ENCODE measurements around the gene WIPF2. TPM values are rescaled to one million over a fixed set of nuclear protein-coding genes. Genes with fewer than 3 reads are reported as not detected.

WIPF2 gene
- total and polyA plus RNA-seq, 4 experiments from 2014 or later, result 5.2 to 34.7 (median 24.0) TPM

DNA sequence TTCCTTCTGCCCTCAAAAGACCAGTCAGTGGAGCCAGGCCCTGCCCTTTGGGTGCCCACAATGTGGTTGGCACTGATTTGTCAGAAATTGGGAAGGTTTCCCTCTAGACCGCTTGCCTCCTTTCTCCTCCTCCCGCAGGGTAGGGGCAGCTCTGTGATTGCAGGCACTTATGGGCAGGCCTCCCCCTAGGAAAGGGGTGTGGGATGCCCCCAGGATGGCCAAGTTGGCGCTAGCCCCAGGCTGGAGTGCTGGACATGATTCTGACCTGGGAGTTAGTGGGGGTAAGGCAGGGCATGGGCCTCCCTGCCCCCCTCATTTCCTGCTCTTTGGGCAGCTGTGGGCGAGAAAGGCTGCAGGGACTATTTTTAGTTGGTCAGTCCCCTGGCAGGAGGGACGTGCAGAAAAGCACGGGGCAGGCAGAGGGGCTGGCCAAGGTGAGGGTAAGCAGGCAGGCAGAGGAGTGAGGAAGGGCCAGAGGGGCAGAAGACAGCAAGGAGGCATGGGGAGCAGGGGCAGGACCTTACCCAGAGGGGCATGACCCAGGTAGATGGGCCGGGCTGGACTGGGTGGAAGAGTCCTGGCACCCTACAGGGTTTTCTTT is 93.1 kb downstream of the WIPF2 start:
- Mint-ChIP-seq H3K36me3 (no peaks in the 10 kb centered on the region), H3K9me3 (no peaks in the 10 kb centered on the region), H3K4me3 (no peak overlapping the region), H3K27me3 (no peaks in the 10 kb centered on the region), H3K27ac (peak overlapping the region in 2 of 7 donors; percentile 46 to 48), H3K4me1 (peaks cover 21 to 72% (median 49%) of the 10 kb centered on the region in 4 donors)
- H3K4me1 ChIP-seq (ENCODE audit: insufficient read depth, low read length), result peaks cover 84% of the 10 kb centered on the region
- intact Hi-C loops (cut with micrococcal nuclease), result no loop called here
- no peak overlapping the region for H3K27ac ChIP-seq (ENCODE audit: low read depth, low read length)
- DNase-seq, result no peak
- H3K9me3 ChIP-seq (ENCODE audit: control insufficient read depth in 1 of 2, low read length in 2 of 2), result no peaks in the 10 kb centered on the region
- POLR2A ChIA-PET (ENCODE audit: partially characterized antibody), result interaction anchor here (1.2 to 37.1 kb wide), 3 partner anchors 9 to 32 kb away, joined by 3 to 1054 read pairs (median 367); no protein-coding TSS in a partner anchor
- H3K36me3 ChIP-seq (ENCODE audit: insufficient read depth, low read length), result no peaks in the 10 kb centered on the region
- H3K27me3 ChIP-seq (ENCODE audit: insufficient read depth, low read length), result no peaks in the 10 kb centered on the region
- CTCF ChIA-PET (ENCODE audit: partially characterized antibody), result interaction anchor here (1.1 to 18.1 kb wide), 4 partner anchors 9 to 128 kb away, joined by 3 to 573 read pairs (median 7); no protein-coding TSS in a partner anchor
- no peak overlapping the region for H3K4me3 ChIP-seq (ENCODE audit: low read length in 2 of 2)

DNA sequence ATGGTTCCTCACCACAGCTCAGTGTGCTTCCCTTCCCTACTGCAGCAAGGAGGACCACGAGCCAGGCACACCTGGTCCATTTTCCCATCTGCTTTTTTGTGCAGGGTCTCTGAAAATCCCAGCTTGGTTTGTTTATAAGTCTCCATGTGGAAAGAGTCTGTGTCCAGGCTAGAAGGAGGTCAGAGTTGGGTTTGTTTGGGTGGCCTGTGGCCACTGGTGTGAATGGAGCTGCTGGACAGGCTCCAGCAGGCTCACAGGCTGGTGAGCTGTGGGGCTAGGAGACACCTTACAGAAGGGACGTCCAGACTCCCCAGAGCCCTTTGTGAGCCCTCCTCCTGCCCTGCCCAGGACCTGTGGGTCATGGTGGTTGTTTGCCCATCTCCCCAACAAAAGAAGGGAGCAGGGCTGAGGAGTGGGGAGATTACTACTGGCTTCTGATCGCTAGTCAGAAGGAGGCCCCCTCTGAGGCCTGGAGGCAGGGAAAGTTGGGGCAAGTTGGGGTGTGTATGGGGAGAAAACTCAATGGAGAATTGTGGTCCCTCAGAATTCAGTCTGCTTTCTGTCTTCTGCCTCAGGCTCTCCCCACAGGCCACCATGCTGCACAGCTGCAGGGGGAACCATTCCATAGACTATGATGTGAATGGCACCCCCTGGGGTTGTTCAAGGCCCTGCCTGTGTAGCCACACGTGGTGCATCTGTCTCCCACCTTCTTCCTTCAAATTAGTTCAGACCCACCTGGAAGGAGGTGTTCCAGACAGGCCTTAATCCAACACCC is 94.0 kb downstream of the WIPF2 start:
- H3K9me3 Mint-ChIP-seq, result no peaks in the 10 kb centered on the region
- H3K36me3 ChIP-seq (ENCODE audit: insufficient read depth, low read length), result no peaks in the 10 kb centered on the region
- no peaks in the 10 kb centered on the region for H3K36me3 Mint-ChIP-seq
- H3K27ac Mint-ChIP-seq, result peak overlapping the region in 1 of 7 donors; percentile 5
- H3K27me3 ChIP-seq (ENCODE audit: insufficient read depth, low read length), result no peaks in the 10 kb centered on the region
- H3K27ac ChIP-seq (ENCODE audit: low read depth, low read length), result no peak overlapping the region
- no peak overlapping the region for H3K4me3 ChIP-seq (ENCODE audit: low read length in 2 of 2)
- peaks cover 82% of the 10 kb centered on the region for H3K4me1 ChIP-seq (ENCODE audit: insufficient read depth, low read length)
- intact Hi-C loops (cut with micrococcal nuclease), result no loop called here
- ChIA-PET POLR2A (ENCODE audit: partially characterized antibody) (interaction anchor here (19.4 to 37.1 kb wide), 2 partner anchors 9 to 31 kb away, joined by 367 to 1054 read pairs; no protein-coding TSS in a partner anchor), CTCF (ENCODE audit: partially characterized antibody) (interaction anchor here (1.1 to 18.1 kb wide), 4 partner anchors 10 to 127 kb away, joined by 3 to 573 read pairs (median 7); no protein-coding TSS in a partner anchor)
- no peaks in the 10 kb centered on the region for H3K27me3 Mint-ChIP-seq
- DNase-seq, result no peak
- peaks cover 26 to 80% (median 56%) of the 10 kb centered on the region in 4 donors for H3K4me1 Mint-ChIP-seq
- H3K9me3 ChIP-seq (ENCODE audit: control insufficient read depth in 1 of 2, low read length in 2 of 2), result no peaks in the 10 kb centered on the region
- no peak overlapping the region for H3K4me3 Mint-ChIP-seq

DNA sequence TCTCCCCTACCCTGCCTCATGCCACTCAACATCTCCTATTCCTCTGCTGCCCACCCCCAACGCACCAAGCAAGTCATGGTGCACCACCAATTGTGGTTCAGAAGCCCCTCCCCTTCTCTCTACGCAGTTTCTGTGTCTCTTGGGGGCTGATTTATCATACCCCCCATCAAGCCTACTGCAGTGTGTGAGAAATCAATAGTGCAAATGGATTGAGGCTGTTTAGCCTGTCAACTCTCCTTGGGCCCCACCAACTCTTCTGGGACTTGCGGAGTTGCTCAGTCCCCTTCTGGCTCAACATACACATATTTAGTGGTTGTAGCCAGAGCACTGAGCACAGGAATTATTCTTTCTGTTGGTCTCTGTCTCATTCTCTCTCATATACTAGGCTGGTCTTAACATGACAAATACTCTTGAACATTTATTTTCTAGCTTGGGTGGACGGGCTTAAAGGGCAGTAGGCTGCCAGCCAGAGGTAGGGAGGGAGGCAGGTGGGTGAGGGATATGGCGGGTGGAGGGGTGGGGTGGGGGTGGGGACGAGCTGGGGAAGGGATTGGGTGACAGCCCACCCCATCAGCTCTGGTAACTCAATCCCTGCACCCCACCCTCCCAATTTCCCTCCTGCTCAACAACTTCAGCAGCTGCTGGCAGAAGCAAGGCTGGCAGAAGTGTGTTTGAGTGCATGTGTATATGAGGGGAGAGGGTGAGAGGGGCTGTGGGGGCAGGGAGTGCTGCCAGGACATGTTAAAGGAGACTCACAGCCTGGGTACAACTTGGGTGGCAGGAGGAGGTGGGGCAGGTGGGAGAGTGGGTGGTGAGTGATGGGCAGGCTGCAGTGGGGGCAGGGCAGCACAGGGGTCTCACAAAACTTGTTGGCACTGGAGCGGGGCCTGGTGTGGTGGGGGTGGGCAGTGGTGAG is 94.8 kb downstream of the WIPF2 start:
- Mint-ChIP-seq H3K4me1 (peaks cover 28 to 87% (median 56%) of the 10 kb centered on the region in 4 donors), H3K27me3 (no peaks in the 10 kb centered on the region), H3K36me3 (peaks cover 0 to 5% of the 10 kb centered on the region in 2 donors), H3K27ac (peak overlapping the region in 6 of 7 donors; percentile 5 to 93 (median 70)), H3K4me3 (no peak overlapping the region), H3K9me3 (no peaks in the 10 kb centered on the region)
- no peak for DNase-seq
- no peaks in the 10 kb centered on the region for H3K9me3 ChIP-seq (ENCODE audit: control insufficient read depth in 1 of 2, low read length in 2 of 2)
- H3K27me3 ChIP-seq (ENCODE audit: insufficient read depth, low read length), result no peaks in the 10 kb centered on the region
- POLR2A ChIA-PET (ENCODE audit: partially characterized antibody), result interaction anchor here (1.1 to 37.1 kb wide), 4 partner anchors 8 to 220 kb away, joined by 3 to 1054 read pairs (median 186); no protein-coding TSS in a partner anchor
- CTCF ChIA-PET (ENCODE audit: partially characterized antibody), result interaction anchor here (1.9 to 18.7 kb wide), 5 partner anchors 7 to 40 kb away, joined by 6 to 252 read pairs (median 42); partner anchors contain the start of gene RARA
- H3K36me3 ChIP-seq (ENCODE audit: insufficient read depth, low read length), result no peaks in the 10 kb centered on the region
- no peak overlapping the region for H3K4me3 ChIP-seq (ENCODE audit: low read length in 2 of 2)
- intact Hi-C loops (cut with micrococcal nuclease), result no loop called here
- peaks cover 75% of the 10 kb centered on the region for H3K4me1 ChIP-seq (ENCODE audit: insufficient read depth, low read length)
- no peak overlapping the region for H3K27ac ChIP-seq (ENCODE audit: low read depth, low read length)

DNA sequence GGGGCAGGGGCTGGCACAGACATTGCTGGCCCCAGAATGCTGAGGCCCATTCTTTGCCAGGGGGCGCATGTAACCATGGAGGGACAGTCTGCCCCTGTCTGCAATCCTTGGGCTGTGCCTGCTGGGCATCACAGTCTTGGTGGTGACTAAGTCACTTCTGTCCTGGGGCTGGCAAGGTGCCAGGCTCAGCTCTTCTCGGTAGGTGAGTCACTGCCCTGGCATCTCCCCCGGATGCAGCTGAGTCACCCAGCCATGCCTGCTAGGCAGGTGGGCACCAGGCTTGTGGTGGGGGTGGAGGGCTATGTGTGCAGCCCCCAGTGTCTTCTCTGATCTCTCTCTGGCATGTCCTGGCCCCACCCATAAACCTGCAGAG is 95.5 kb downstream of the WIPF2 start:
- peaks cover 75% of the 10 kb centered on the region for H3K4me1 ChIP-seq (ENCODE audit: insufficient read depth, low read length)
- intact Hi-C loops (cut with micrococcal nuclease), result no loop called here
- Mint-ChIP-seq H3K27me3 (no peaks in the 10 kb centered on the region), H3K9me3 (no peaks in the 10 kb centered on the region), H3K27ac (peak overlapping the region in 6 of 7 donors; percentile 16 to 93 (median 80)), H3K4me3 (peak overlapping the region in 5 of 8 donors; percentile 1 to 70 (median 51)), H3K4me1 (peaks cover 31 to 93% (median 55%) of the 10 kb centered on the region in 4 donors), H3K36me3 (peaks cover 0 to 11% of the 10 kb centered on the region in 2 donors)
- H3K4me3 ChIP-seq (ENCODE audit: low read length in 2 of 2), result no peak overlapping the region
- H3K9me3 ChIP-seq (ENCODE audit: control insufficient read depth in 1 of 2, low read length in 2 of 2), result no peaks in the 10 kb centered on the region
- DNase-seq, result peak; percentile 43 to 96 (median 69)
- POLR2A ChIA-PET (ENCODE audit: partially characterized antibody), result interaction anchor here (1.0 to 37.1 kb wide), 5 partner anchors 8 to 287 kb away, joined by 3 to 1054 read pairs (median 6); no protein-coding TSS in a partner anchor
- H3K27me3 ChIP-seq (ENCODE audit: insufficient read depth, low read length), result no peaks in the 10 kb centered on the region
- no peak overlapping the region for H3K27ac ChIP-seq (ENCODE audit: low read depth, low read length)
- CTCF ChIA-PET (ENCODE audit: partially characterized antibody), result interaction anchor here (1.3 to 18.7 kb wide), 5 partner anchors 8 to 39 kb away, joined by 3 to 252 read pairs (median 42); partner anchors contain the start of gene RARA
- H3K36me3 ChIP-seq (ENCODE audit: insufficient read depth, low read length), result no peaks in the 10 kb centered on the region

DNA sequence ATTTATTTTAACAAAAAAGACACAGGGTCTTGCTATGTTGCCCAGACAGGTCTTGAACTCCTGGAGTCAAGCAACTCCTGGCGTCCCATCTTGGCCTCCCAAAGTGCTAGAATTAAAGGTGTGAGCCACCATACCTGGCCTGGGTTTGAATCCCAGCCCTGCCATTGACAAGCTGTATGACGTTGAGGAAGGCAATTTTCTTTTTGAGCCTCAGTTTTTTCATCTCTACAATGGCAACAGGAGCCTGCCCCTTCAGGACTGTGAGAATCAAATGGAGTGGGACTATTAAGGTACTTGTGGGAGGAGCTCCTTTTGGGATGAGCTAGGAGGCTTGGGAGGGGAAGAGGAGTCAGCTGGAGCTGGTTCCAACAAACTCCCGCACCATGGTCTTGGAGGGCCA is 96.1 kb downstream of the WIPF2 start:
- H3K4me3 Mint-ChIP-seq, result no peak overlapping the region
- H3K9me3 Mint-ChIP-seq, result no peaks in the 10 kb centered on the region
- peaks cover 0 to 17% of the 10 kb centered on the region in 2 donors for H3K36me3 Mint-ChIP-seq
- ChIA-PET POLR2A (ENCODE audit: partially characterized antibody) (interaction anchor here (1.0 to 37.1 kb wide), 5 partner anchors 4 to 287 kb away, joined by 3 to 1054 read pairs (median 367); partner anchors contain the start of gene RARA), CTCF (ENCODE audit: partially characterized antibody) (interaction anchor here (0.6 to 18.7 kb wide), 7 partner anchors 9 to 1453 kb away, joined by 3 to 252 read pairs (median 8); partner anchors contain the start of gene RARA)
- Histone ChIP-seq H3K9me3 (ENCODE audit: control insufficient read depth in 1 of 2, low read length in 2 of 2) (no peaks in the 10 kb centered on the region), H3K4me1 (ENCODE audit: insufficient read depth, low read length) (peaks cover 75% of the 10 kb centered on the region), H3K27me3 (ENCODE audit: insufficient read depth, low read length) (no peaks in the 10 kb centered on the region), H3K36me3 (ENCODE audit: insufficient read depth, low read length) (no peaks in the 10 kb centered on the region), H3K27ac (ENCODE audit: low read depth, low read length) (no peak overlapping the region), H3K4me3 (ENCODE audit: low read length in 2 of 2) (no peak overlapping the region)
- DNase-seq, result no peak
- intact Hi-C loops (cut with micrococcal nuclease), result no loop called here
- peaks cover 35 to 93% (median 57%) of the 10 kb centered on the region in 4 donors for H3K4me1 Mint-ChIP-seq
- peak overlapping the region in 4 of 7 donors; percentile 15 to 74 (median 46) for H3K27ac Mint-ChIP-seq
- no peaks in the 10 kb centered on the region for H3K27me3 Mint-ChIP-seq

DNA sequence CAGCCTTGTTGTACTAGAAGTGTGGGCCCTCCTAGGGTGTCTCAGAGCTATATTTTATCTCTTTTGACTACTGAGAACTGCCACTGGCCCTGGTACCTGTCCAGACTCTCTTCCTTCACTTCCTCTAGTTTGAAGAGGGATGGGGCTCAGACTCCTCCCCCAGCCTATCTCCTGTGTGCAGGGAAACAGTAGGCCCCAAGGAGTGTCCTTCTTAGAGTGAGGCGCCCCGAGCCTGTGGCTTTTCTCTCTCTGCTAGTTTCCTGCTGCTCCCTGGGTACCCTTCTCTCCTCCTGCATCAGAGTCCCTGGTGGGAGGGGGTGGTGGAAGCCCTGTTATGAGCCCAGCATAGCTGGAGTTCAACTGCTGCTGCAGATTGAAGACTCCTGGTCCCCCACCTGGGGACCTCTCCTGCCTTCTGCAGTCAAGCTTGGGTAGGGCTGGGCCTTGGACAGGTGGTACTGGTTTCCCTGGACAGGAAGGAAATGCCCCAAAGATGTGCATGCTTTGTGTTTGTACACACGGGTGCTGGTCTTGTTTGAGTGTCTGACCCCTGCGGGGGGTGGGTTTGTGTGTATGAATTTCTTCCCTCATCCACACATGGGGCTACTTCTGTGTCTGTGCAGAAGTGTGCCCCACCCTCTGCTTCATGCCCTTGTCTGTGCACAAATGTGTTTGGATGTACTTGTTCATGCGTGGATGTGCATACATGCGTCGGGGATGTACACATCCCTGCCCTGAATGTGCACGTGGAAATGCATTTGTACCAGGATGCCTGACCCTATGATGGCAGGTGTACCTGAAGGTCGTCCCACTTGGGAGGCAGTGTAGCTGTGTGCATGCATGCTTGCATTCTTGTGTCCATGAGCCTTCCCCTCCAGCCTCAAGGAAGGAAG is 96.8 kb downstream of the WIPF2 start:
- POLR2A ChIA-PET (ENCODE audit: partially characterized antibody), result interaction anchor here (1.0 to 37.1 kb wide), 5 partner anchors 5 to 286 kb away, joined by 3 to 1054 read pairs (median 367); partner anchors contain the start of gene RARA
- H3K27me3 Mint-ChIP-seq, result no peaks in the 10 kb centered on the region
- no peaks in the 10 kb centered on the region for H3K36me3 ChIP-seq (ENCODE audit: insufficient read depth, low read length)
- H3K36me3 Mint-ChIP-seq, result peaks cover 0 to 22% of the 10 kb centered on the region in 2 donors
- intact Hi-C loops (cut with micrococcal nuclease), result no loop called here
- H3K27me3 ChIP-seq (ENCODE audit: insufficient read depth, low read length), result no peaks in the 10 kb centered on the region
- H3K4me3 Mint-ChIP-seq, result peak overlapping the region in 6 of 8 donors; percentile 6 to 73 (median 30)
- no peak for DNase-seq
- no peaks in the 10 kb centered on the region for H3K9me3 ChIP-seq (ENCODE audit: control insufficient read depth in 1 of 2, low read length in 2 of 2)
- peak overlapping the region in 5 of 7 donors; percentile 29 to 74 (median 57) for H3K27ac Mint-ChIP-seq
- no peak overlapping the region for H3K4me3 ChIP-seq (ENCODE audit: low read length in 2 of 2)
- no peaks in the 10 kb centered on the region for H3K9me3 Mint-ChIP-seq
- CTCF ChIA-PET (ENCODE audit: partially characterized antibody), result interaction anchor here (1.3 to 18.7 kb wide), 6 partner anchors 9 to 42 kb away, joined by 3 to 252 read pairs (median 25); partner anchors contain the start of gene RARA
- peaks cover 75% of the 10 kb centered on the region for H3K4me1 ChIP-seq (ENCODE audit: insufficient read depth, low read length)
- peaks cover 37 to 93% (median 60%) of the 10 kb centered on the region in 4 donors for H3K4me1 Mint-ChIP-seq
- no peak overlapping the region for H3K27ac ChIP-seq (ENCODE audit: low read depth, low read length)
